Right atrium auricular region (tissue), 2 donors: Measurements from ENCODE around the gene STAT4. TPM values are rescaled to one million over a fixed set of nuclear protein-coding genes. Genes with fewer than 3 reads are reported as not detected.

Experiments
- DNase-seq: peaks from one replicate; pipeline ENCODE4 v3.0.0-alpha.2; 2019; ENCODE audit warnings: low spot score
- H3K27ac ChIP-seq, 2 donors: fragments of 200-600 bp; sonication (generic); 1 replicate in 1 of 2; 2 replicates in 1 of 2; pipeline ENCODE4 v1.5.1; 2016 to 2019
- H3K27me3 ChIP-seq, 2 donors: fragments of 200-600 bp; sonication (generic); one replicate each; pipeline versions ENCODE4 v1.5.1 to v1.6.0; 2017 to 2019
- H3K36me3 ChIP-seq: fragments of 200-600 bp; sonication (generic); one replicate; pipeline ENCODE4 v1.5.1; 2016
- H3K4me1 ChIP-seq, 2 donors: fragments of 200-600 bp; sonication (generic); one replicate each; pipeline versions ENCODE4 v1.5.1 to v1.6.0; 2017 to 2019
- H3K4me3 ChIP-seq, 2 donors: fragments of 200-600 bp; sonication (generic); 1 replicate in 1 of 2; 2 replicates in 1 of 2; pipeline ENCODE4 v1.5.1; 2017 to 2019; ENCODE audit warnings: mild to moderate bottlenecking in 1 of 2, moderate library complexity in 1 of 2
- H3K9me3 ChIP-seq, 2 donors: fragments of 200-600 bp; sonication (generic); one replicate each; pipeline ENCODE4 v1.5.1; 2019
- total RNA-seq, 2 donors: library from RNA; depleted of rRNA; stranded (reverse); fragments of >200 nt; gene quantifications; one replicate each; pipeline ENCODE4 v1.1.0, GENCODE V29; 2016
- TF ChIP-seq, protein P1 (sequence below), 2 donors: fragments of 200-600 bp; sonication (generic); IDR thresholded peaks; one replicate each; pipeline ENCODE4 v1.5.1; 2019; ENCODE audit warnings: antibody characterized with exemption in 2 of 2

The STAT4 gene
- total RNA-seq, 2 donors from 2014 or later: 15.2 to 27.3 TPM

DNA sequence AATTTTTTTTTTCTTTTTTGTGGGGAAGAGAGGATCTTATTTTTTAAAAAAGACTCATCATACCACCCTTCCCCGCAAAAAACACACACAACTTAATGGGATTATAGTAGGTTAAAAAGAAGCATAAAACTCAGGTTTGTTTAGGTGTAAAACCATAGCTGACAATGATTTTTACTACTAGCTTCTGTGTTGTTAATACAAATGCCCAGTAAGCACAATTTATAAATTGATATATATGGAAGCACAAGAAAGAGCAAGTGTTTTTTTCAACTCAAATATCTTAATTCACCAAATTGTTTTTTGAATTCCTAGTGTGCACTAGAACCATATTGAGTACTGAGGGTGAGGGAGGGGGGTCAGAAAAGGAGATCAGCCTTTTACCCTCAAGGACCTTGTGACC is 7.0 kb downstream of the STAT4 start:
- DNase-seq: no peak
- TF ChIP-seq, protein P1, sequence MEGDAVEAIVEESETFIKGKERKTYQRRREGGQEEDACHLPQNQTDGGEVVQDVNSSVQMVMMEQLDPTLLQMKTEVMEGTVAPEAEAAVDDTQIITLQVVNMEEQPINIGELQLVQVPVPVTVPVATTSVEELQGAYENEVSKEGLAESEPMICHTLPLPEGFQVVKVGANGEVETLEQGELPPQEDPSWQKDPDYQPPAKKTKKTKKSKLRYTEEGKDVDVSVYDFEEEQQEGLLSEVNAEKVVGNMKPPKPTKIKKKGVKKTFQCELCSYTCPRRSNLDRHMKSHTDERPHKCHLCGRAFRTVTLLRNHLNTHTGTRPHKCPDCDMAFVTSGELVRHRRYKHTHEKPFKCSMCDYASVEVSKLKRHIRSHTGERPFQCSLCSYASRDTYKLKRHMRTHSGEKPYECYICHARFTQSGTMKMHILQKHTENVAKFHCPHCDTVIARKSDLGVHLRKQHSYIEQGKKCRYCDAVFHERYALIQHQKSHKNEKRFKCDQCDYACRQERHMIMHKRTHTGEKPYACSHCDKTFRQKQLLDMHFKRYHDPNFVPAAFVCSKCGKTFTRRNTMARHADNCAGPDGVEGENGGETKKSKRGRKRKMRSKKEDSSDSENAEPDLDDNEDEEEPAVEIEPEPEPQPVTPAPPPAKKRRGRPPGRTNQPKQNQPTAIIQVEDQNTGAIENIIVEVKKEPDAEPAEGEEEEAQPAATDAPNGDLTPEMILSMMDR (IDR thresholded peaks at IDR 0.05): no peak
- Histone ChIP-seq H3K27ac (no peak overlapping the region), H3K27me3 (no peaks in the 10 kb centered on the region), H3K9me3 (no peaks in the 10 kb centered on the region), H3K4me3 (no peak overlapping the region), H3K36me3 (no peaks in the 10 kb centered on the region), H3K4me1 (no peaks in the 10 kb centered on the region)

DNA sequence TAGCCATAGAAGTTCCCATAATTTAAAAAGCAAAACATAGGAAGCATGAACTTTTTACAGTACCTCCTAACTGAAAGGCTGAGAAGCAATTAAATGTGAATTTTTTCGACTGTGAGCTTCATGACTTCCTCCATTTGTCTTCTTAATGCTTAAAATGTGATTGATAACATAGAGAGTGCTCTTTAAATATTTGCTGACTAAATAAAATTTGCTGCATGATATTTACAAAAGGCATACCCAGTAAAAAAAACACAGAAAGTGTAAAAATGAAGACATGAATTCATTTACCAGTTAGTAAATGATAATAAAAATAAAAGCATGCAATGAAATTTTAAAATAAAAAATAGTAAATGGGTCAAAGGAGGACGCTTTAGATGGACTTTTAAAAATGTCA is 21.9 kb downstream of the STAT4 start:
- TF ChIP-seq, protein P1 (IDR thresholded peaks at IDR 0.05): no peak
- Histone ChIP-seq H3K27ac (no peak overlapping the region), H3K27me3 (no peaks in the 10 kb centered on the region), H3K36me3 (no peaks in the 10 kb centered on the region), H3K4me1 (no peaks in the 10 kb centered on the region), H3K9me3 (no peaks in the 10 kb centered on the region), H3K4me3 (no peak overlapping the region)
- DNase-seq: no peak

DNA sequence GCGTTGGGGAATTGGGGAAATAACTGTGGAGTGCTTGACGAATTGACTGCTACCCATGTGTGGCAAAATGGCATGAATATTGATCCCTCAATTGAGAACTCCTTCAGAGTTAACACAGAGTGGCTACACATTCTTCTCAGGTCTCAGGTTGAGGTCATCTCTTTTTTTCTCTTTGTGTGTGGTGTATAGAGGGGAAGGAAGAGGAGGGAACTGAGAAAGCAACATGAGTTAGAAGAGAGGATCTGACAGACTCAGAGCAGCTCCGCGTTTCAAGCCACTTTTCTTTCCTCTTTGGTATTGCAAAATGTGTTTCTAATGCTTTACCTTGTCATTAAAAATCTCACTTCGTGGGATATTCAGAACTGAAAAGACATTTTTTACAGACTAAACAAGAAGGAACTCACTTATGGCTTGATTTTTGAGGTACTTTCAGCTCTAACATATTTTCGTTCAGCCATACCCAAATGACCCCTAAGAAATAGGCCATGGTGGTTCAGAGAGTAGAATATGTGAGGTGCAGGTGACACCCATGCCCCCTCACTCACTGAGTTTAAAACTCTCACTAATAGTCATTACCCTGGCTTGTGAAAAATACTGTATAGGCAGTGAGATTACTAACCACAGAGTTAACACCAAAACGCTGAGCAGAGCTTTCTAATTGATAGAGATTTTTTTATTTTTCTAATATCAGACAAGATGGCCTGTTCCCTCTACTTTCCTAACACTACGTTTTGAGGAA is 22.5 kb downstream of the STAT4 start:
- TF ChIP-seq, protein P1 (IDR thresholded peaks at IDR 0.05): no peak
- Histone ChIP-seq H3K4me3 (no peak overlapping the region), H3K27ac (no peak overlapping the region), H3K9me3 (no peaks in the 10 kb centered on the region), H3K27me3 (no peaks in the 10 kb centered on the region), H3K36me3 (no peaks in the 10 kb centered on the region), H3K4me1 (no peaks in the 10 kb centered on the region)
- DNase-seq: no peak

DNA sequence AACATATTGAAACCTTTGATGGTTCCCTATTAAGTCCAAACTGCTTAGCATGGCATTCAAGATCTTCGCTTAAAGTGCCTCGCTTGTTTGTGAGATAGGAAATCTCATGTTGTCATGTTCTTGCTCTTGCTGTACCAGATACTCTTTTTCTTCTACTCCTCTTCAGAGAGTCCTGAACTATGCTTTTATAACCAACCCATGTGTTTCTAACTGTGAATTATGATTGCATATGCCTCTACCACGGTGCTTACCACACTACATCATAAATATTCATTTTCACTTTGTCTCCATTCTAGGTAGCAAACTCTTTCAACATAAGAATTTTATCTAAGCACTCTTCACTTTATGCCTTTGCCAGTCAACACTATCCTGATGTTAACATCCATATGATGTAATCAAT is 23.6 kb downstream of the STAT4 start:
- Histone ChIP-seq H3K4me1 (no peaks in the 10 kb centered on the region), H3K27me3 (no peaks in the 10 kb centered on the region), H3K4me3 (no peak overlapping the region), H3K27ac (no peak overlapping the region), H3K36me3 (no peaks in the 10 kb centered on the region), H3K9me3 (no peaks in the 10 kb centered on the region)
- no peak for DNase-seq
- TF ChIP-seq, protein P1 (IDR thresholded peaks at IDR 0.05): no peak

DNA sequence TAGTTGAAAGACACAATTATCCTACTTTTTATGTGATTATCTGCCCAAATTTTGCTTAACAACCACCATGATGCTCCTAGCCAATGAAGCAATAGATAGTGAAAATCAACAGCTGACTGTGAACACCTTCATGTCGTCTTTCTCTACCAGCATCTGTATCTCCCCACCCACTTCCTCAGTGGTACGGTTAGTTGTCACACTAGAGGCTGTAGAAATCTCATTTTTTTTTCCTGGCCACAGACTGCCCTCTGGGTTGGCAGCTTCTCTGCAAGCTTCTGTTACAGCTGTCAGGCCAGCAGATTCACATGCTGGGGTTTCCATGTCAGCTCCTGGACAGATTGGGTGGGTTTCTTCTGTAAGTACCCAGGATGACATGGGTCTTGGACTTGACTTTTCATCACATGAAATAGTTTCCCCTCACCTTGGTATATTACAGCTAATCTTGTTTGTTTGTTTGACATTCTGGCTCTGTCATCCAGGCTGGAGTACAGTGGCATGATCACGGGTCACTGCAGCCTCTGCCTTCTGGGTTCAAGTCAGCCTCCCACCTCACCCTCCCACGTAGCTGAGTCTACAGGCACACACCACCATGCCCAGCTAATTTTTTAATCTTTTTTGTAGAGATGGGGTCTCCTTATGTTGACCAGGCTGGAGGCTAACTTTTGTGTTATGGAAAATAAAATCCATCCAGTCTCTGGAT is 24.3 kb downstream of the STAT4 start:
- H3K27ac ChIP-seq: no peak overlapping the region
- DNase-seq: no peak
- no peaks in the 10 kb centered on the region for H3K36me3 ChIP-seq
- H3K9me3 ChIP-seq: no peaks in the 10 kb centered on the region
- H3K4me3 ChIP-seq: no peak overlapping the region
- H3K27me3 ChIP-seq: no peaks in the 10 kb centered on the region
- H3K4me1 ChIP-seq: no peaks in the 10 kb centered on the region
- TF ChIP-seq, protein P1 (IDR thresholded peaks at IDR 0.05): no peak
